ENCODE measurements around the gene NLK.

DNA sequence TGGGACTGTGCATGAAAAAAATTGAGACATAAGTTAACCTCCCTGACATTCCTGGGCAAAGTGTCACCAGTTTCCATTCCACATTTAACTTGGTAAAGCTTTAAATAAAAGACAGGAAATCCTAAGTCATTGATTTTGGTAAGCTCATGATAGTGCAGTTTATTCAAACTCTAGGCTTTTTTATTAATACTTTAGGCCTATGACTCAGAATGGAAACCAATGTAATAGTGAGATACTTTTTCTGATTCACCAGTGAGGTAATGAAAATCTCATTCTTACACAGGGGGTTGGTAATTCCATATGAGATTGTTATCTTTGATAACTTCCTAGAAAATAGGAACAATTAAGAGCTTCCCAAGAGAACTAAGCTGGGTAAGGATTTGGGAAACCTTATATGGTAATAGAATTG, 91.1 kb downstream of the NLK start:
- TF ChIP-seq, protein P1, sequence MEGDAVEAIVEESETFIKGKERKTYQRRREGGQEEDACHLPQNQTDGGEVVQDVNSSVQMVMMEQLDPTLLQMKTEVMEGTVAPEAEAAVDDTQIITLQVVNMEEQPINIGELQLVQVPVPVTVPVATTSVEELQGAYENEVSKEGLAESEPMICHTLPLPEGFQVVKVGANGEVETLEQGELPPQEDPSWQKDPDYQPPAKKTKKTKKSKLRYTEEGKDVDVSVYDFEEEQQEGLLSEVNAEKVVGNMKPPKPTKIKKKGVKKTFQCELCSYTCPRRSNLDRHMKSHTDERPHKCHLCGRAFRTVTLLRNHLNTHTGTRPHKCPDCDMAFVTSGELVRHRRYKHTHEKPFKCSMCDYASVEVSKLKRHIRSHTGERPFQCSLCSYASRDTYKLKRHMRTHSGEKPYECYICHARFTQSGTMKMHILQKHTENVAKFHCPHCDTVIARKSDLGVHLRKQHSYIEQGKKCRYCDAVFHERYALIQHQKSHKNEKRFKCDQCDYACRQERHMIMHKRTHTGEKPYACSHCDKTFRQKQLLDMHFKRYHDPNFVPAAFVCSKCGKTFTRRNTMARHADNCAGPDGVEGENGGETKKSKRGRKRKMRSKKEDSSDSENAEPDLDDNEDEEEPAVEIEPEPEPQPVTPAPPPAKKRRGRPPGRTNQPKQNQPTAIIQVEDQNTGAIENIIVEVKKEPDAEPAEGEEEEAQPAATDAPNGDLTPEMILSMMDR (conservative IDR thresholded peaks at IDR 0.05; ENCODE audit: low read depth, low read length): no peak
- TF ChIP-seq EZH2phosphoT487 (IDR thresholded peaks at IDR 0.05; ENCODE audit: borderline replicate concordance, low read length) (no peak), EZH2 (IDR thresholded peaks at IDR 0.05; ENCODE audit: low read length, unreplicated experiment) (no peak)
